Retinal pigment epithelial cell (primary cell): Measurements from ENCODE around the gene DYDC2.

Experiments
- DNase-seq: peaks from one replicate; pipeline ENCODE4 v3.0.0-alpha.2; 2010; ENCODE audit warnings: low read depth
- H3K4me3 ChIP-seq: 2 replicates; pipeline ENCODE4 v1.5.1; 2011; ENCODE audit warnings: mild to moderate bottlenecking, low read length, control low read depth, moderate library complexity
- TF ChIP-seq, protein P1 (sequence below): conservative IDR thresholded peaks from 2 replicates; pipeline ENCODE4 v1.5.1; 2011; ENCODE audit warnings: low read depth, low read length, control low read depth, inconsistent platforms

Gene DYDC2

GRCh38 chr10:80359644-80360043 lies 3.1 kb downstream of the DYDC2 start:
- TF ChIP-seq, protein P1, sequence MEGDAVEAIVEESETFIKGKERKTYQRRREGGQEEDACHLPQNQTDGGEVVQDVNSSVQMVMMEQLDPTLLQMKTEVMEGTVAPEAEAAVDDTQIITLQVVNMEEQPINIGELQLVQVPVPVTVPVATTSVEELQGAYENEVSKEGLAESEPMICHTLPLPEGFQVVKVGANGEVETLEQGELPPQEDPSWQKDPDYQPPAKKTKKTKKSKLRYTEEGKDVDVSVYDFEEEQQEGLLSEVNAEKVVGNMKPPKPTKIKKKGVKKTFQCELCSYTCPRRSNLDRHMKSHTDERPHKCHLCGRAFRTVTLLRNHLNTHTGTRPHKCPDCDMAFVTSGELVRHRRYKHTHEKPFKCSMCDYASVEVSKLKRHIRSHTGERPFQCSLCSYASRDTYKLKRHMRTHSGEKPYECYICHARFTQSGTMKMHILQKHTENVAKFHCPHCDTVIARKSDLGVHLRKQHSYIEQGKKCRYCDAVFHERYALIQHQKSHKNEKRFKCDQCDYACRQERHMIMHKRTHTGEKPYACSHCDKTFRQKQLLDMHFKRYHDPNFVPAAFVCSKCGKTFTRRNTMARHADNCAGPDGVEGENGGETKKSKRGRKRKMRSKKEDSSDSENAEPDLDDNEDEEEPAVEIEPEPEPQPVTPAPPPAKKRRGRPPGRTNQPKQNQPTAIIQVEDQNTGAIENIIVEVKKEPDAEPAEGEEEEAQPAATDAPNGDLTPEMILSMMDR: no peak
- DNase-seq: no peak

DNA sequence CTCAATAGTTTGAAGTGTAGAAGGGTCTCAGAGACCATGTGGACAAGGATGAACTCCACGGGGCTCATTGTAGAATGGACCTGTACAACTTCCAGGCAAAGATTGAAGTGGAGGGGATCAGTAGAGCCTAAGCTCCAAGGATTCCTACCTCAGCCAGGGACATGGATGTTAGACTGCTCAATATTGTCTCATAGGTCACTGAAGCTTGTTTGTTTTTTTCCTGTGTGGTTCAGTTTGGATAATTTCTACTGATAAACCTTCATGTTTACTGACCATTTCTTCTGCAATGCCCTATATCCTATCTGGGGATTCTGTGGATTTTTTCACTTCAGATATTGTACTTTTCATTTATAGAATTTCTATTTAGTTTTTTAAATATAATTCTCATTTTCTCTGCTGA lies 8.9 kb downstream of the DYDC2 start:
- DNase-seq: no peak
- TF ChIP-seq, protein P1: no peak
- no peak overlapping the region for H3K4me3 ChIP-seq

More at GRCh38 chr10:80359644-80360043, 3.1 kb downstream of the DYDC2 start:
- H3K4me3 ChIP-seq: no peak overlapping the region

DNA sequence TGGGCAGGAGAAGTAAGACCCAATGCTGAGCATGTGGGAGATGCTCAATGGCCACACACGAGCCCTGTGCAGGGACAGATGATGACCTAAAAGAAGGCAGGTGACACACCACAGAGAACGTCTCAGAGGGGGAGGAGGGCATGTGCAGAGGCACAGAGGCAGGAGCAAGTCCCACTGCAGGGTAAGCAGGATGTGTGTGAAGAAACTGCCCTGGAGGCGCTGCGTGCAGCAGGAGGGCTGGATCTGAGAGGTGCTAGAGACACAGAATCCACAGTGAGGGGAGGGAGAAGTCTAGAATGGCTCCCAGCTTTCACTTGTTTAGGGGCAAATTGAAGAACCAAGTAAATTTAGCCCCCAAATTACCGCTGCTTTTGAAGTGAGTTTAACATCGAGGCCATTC lies 14.9 kb downstream of the DYDC2 start:
- H3K4me3 ChIP-seq: no peak overlapping the region
- DNase-seq: no peak
- TF ChIP-seq, protein P1: no peak

DNA sequence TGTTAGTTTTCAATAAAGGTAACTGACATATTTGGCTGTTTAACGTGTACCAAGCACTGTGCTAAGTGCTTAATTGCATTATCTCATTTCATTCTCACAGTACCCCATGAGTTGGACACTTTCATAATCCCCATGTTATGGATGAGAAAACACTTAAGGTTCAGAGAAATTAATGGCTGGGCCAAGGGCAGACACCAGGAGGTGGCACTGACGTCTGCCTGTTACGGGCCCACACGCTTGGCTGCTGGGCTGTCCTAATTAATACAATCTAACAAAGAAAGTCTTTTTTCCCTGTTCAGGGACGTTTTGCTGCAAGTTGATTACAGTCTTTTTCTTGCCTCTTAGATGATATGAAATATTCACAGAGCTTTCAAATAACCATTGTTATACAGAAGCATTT lies 16.1 kb downstream of the DYDC2 start:
- H3K4me3 ChIP-seq: no peak overlapping the region
- TF ChIP-seq, protein P1: peak; percentile 9
- no peak for DNase-seq

DNA sequence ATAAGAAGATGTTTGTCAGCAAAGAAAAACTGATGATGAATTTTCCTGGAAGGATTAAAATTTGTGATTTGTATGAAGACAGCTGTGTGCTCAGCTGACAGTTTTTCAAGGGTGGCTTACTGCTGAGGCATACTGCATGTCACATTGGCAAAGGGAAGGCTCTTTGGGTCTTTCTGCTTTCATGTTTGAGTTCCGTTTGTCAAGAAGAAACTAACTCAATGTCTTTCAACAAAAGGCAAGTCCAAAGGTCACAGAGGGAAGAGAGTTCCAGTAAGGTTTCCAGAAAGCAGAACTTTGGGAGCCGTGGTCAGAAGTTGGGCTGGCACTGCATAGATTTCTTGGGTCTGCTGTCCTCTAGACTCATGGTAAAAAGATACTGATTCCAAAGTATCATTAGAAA lies 16.9 kb downstream of the DYDC2 start:
- no peak for DNase-seq
- TF ChIP-seq, protein P1: no peak
- no peak overlapping the region for H3K4me3 ChIP-seq

DNA sequence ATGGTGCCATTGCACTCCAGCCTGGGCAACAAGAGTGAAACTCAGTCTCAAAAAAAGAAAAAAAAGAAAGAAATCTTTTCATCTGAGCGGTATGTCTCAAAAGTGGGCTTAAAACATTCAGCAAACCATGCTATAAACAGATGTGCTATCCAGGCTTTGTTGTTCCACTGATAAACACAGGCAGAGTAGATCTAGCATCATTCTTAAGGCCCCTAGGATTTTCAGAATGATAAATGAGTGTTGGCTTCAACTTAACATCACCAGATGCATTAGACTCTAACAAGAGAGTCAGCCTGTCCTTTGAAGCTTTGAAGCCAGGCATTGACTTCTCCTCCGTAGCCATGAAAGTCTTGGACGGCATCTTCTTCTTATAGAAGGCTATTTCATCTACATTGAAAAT lies 23.1 kb downstream of the DYDC2 start:
- no peak for DNase-seq
- no peak overlapping the region for H3K4me3 ChIP-seq

GRCh38 chr10:80380185-80380584 lies 23.6 kb downstream of the DYDC2 start:
- DNase-seq: no peak
- no peak overlapping the region for H3K4me3 ChIP-seq
- TF ChIP-seq, protein P1: no peak

More for the DNA sequence above, 23.1 kb downstream of the DYDC2 start:
- TF ChIP-seq, protein P1: no peak
